CD14-positive monocyte (primary cell): ENCODE results near the gene HCCS. TPM values are rescaled to one million over a fixed set of nuclear protein-coding genes. Genes with fewer than 3 reads are reported as not detected.

Experiments used
- DNase-seq, 3 donors: peaks; one replicate each; pipeline ENCODE4 v3.0.0-alpha.2; 2011 to 2022
- H2AFZ ChIP-seq: 2 replicates; pipeline ENCODE4 v1.6.0; 2012; ENCODE audit warnings: mild to moderate bottlenecking, low read depth, low read length, inconsistent platforms; ENCODE audit not compliant: insufficient read depth, poor library complexity, severe bottlenecking
- H3K27ac ChIP-seq, 2 donors: 1 replicate in 1 of 2; 2 replicates in 1 of 2; pipeline ENCODE4 v1.5.1; 2012 to 2013; ENCODE audit warnings: low read length in 2 of 2, control low read depth in 1 of 2, inconsistent platforms in 1 of 2, low read depth in 1 of 2, mild to moderate bottlenecking in 1 of 2
- H3K27me3 ChIP-seq, 2 donors: one replicate each; pipeline versions ENCODE4 v1.6.0 to v1.6.1; 2011 to 2013; ENCODE audit warnings: low read length in 2 of 2; ENCODE audit not compliant: control insufficient read depth in 2 of 2, insufficient read depth in 2 of 2
- H3K36me3 ChIP-seq, 2 donors: replicated peaks in 1 of 2; 1 replicate in 1 of 2; 2 replicates in 1 of 2; pipeline versions ENCODE4 v1.5.1 to v1.6.1; 2012 to 2013; ENCODE audit warnings: low read length in 2 of 2, control low read depth in 1 of 2, inconsistent platforms in 1 of 2, mild to moderate bottlenecking in 1 of 2; ENCODE audit not compliant: insufficient read depth in 2 of 2, control insufficient read depth in 1 of 2
- H3K4me1 ChIP-seq, 2 donors: 1 replicate in 1 of 2; 2 replicates in 1 of 2; pipeline versions ENCODE4 v1.5.1 to v1.6.1; 2012 to 2013; ENCODE audit warnings: low read length in 2 of 2, control low read depth in 1 of 2, inconsistent platforms in 1 of 2, mild to moderate bottlenecking in 1 of 2, moderate library complexity in 1 of 2; ENCODE audit not compliant: insufficient read depth in 2 of 2, control insufficient read depth in 1 of 2
- H3K4me2 ChIP-seq: replicated peaks from 2 replicates; pipeline ENCODE3; 2012; ENCODE audit warnings: low read length, moderate library complexity, mild to moderate bottlenecking; ENCODE audit not compliant: poor library complexity, severe bottlenecking; ENCODE audit errors: extremely low read depth
- H3K4me3 ChIP-seq, 3 experiments: fragments of 200-600 bp in 1 of 3; sonication (generic) in 1 of 3; replicated peaks in 1 of 3; 1 replicate in 2 of 3; 2 replicates in 1 of 3; pipeline ENCODE4 v1.5.1; 2011 to 2013; ENCODE audit warnings: low read length in 3 of 3, mild to moderate bottlenecking in 3 of 3, control low read depth in 2 of 3, low read depth in 2 of 3, inconsistent platforms in 1 of 3, moderate library complexity in 1 of 3
- H3K79me2 ChIP-seq: 2 replicates; pipeline ENCODE4 v1.6.0; 2012; ENCODE audit warnings: mild to moderate bottlenecking, control low read depth, inconsistent platforms, low read length, moderate library complexity; ENCODE audit not compliant: insufficient read depth
- H3K9ac ChIP-seq: 2 replicates; pipeline ENCODE4 v1.6.0; 2017; ENCODE audit warnings: low read length, mild to moderate bottlenecking; ENCODE audit not compliant: insufficient read depth, poor library complexity, severe bottlenecking
- H3K9me3 ChIP-seq, 2 donors: replicated peaks in 1 of 2; 1 replicate in 1 of 2; 2 replicates in 1 of 2; pipeline versions ENCODE4 v1.5.1 to v1.6.1; 2012 to 2013; ENCODE audit warnings: low read length in 2 of 2, control low read depth in 1 of 2; ENCODE audit not compliant: control insufficient read depth in 1 of 2, insufficient read depth in 1 of 2
- H4K20me1 ChIP-seq: 2 replicates; pipeline ENCODE4 v1.6.0; 2012; ENCODE audit warnings: mild to moderate bottlenecking, low read length, control low read depth, moderate library complexity; ENCODE audit not compliant: insufficient read depth
- H3K27ac Mint-ChIP-seq, 7 donors: one replicate each; pipeline ENCODE4 v1.8.0; 2020; ENCODE audit warnings: mild to moderate bottlenecking in 7 of 7, mixed read lengths in 7 of 7, moderate library complexity in 6 of 7, inconsistent platforms in 2 of 7
- H3K27me3 Mint-ChIP-seq, 3 donors: one replicate each; pipeline ENCODE4 v1.8.0; 2021 to 2022; ENCODE audit warnings: low read depth in 3 of 3, mild to moderate bottlenecking in 3 of 3, mixed read lengths in 3 of 3, moderate library complexity in 3 of 3, inconsistent platforms in 1 of 3
- H3K36me3 Mint-ChIP-seq, 2 donors: one replicate each; pipeline ENCODE4 v1.8.0; 2020; ENCODE audit warnings: mixed read lengths in 2 of 2, inconsistent platforms in 1 of 2, mild to moderate bottlenecking in 1 of 2
- H3K4me1 Mint-ChIP-seq: one replicate; pipeline ENCODE4 v1.8.0; 2020; ENCODE audit warnings: mild to moderate bottlenecking, mixed read lengths
- H3K4me3 Mint-ChIP-seq, 2 donors: one replicate each; pipeline ENCODE4 v1.8.0; 2020; ENCODE audit warnings: mild to moderate bottlenecking in 2 of 2, mixed read lengths in 2 of 2, moderate library complexity in 1 of 2
- H3K9me3 Mint-ChIP-seq, 7 donors: one replicate each; pipeline ENCODE4 v1.8.0; 2020 to 2022; ENCODE audit warnings: mixed read lengths in 7 of 7, mild to moderate bottlenecking in 6 of 7, moderate library complexity in 6 of 7, inconsistent platforms in 2 of 7
- CTCF ChIP-seq: fragments of 200-600 bp; IDR thresholded peaks from one replicate; pipeline ENCODE4 v1.8.0; 2022; ENCODE audit warnings: antibody characterized with exemption, mild to moderate bottlenecking
- WGBS: methylation state at CpG from one replicate; pipeline ENCODE4 v1.1.5; 2013; ENCODE audit warnings: missing lambda C conversion rate; ENCODE audit not compliant: insufficient coverage; 5-methylcytosine and 5-hydroxymethylcytosine counted together
- intact Hi-C, 2 donors: fragments of 100-400 bp; cut with micrococcal nuclease; formaldehyde crosslinking; loops; one replicate each; pipeline versions ENCODE4 v1.15.0 to v1.15.1; 2023
- polyA plus RNA-seq, 3 donors: library from polyadenylated mRNA; depleted of rRNA in 1 of 3; unstranded in 2 of 3; stranded (reverse) in 1 of 3; fragments of 300-500 nt in 2 of 3; fragments of >200 nt in 1 of 3; fragmentation: Illumina TruSeq in 2 of 3; gene quantifications; 1 replicate in 2 of 3; 2 replicates in 1 of 3; pipeline ENCODE4 v1.2.3, GENCODE V29; 2012 to 2021

Gene HCCS
- polyA plus RNA-seq, 3 donors: 15.2 to 52.2 (median 38.9) TPM

- WGBS: 33% methylated on average over 10 of the region's 56 CpGs
- no peaks in the 10 kb centered on the region for H3K9me3 ChIP-seq
- peaks cover 0 to 3% of the 10 kb centered on the region in 2 donors for H3K4me1 ChIP-seq
- H4K20me1 ChIP-seq: no peaks in the 10 kb centered on the region
- H3K79me2 ChIP-seq: no peaks in the 10 kb centered on the region
- Mint-ChIP-seq H3K4me1 (no peaks in the 10 kb centered on the region), H3K9me3 (peaks cover 0 to 2% (median 0%) of the 10 kb centered on the region in 7 donors), H3K27me3 (peaks cover 0 to 16% (median 2%) of the 10 kb centered on the region in 3 donors), H3K36me3 (no peaks in the 10 kb centered on the region), H3K27ac (no peak overlapping the region), H3K4me3 (peak overlapping the region in 1 of 2 donors; percentile 35)
- no peak overlapping the region for H3K4me3 ChIP-seq
- intact Hi-C loops: loop anchor here in 1 of 2 donors (10.0 kb wide), 1 partner anchor 954 kb away; no protein-coding TSS in a partner anchor
- H3K4me2 ChIP-seq: peak overlapping the region; percentile 15
- H3K9ac ChIP-seq: peak overlapping the region; percentile 34
- no peaks in the 10 kb centered on the region for H3K36me3 ChIP-seq
- no peak for TF ChIP-seq CTCF
- peak overlapping the region; percentile 52 for H2AFZ ChIP-seq
- no peak overlapping the region for H3K27ac ChIP-seq
- no peak for DNase-seq
- H3K27me3 ChIP-seq: peaks cover 2 to 11% of the 10 kb centered on the region in 2 donors
These were observed 27.6 kb downstream of the HCCS start for GRCh38 chrX:11138498-11139390.

- no peaks in the 10 kb centered on the region for H3K9me3 ChIP-seq
- no peaks in the 10 kb centered on the region for H4K20me1 ChIP-seq
- H3K27ac ChIP-seq: no peak overlapping the region
- H3K9me3 Mint-ChIP-seq: peaks cover 0 to 2% (median 0%) of the 10 kb centered on the region in 7 donors
- H2AFZ ChIP-seq: no peak overlapping the region
- peak; percentile 56 for TF ChIP-seq CTCF
- no peak overlapping the region for H3K4me3 ChIP-seq
- H3K79me2 ChIP-seq: no peaks in the 10 kb centered on the region
- no peak overlapping the region for H3K4me3 Mint-ChIP-seq
- no peak overlapping the region for H3K4me2 ChIP-seq
- intact Hi-C loops: loop anchor here in 1 of 2 donors (10.0 kb wide), 1 partner anchor 391 kb away; no protein-coding TSS in a partner anchor
- no peaks in the 10 kb centered on the region for H3K36me3 Mint-ChIP-seq
- H3K27ac Mint-ChIP-seq: no peak overlapping the region
- no peak overlapping the region for H3K9ac ChIP-seq
- no peaks in the 10 kb centered on the region for H3K36me3 ChIP-seq
- 55% methylated on average over 6 of the region's 20 CpGs for WGBS
- peak; percentile 53 to 63 (median 63) for DNase-seq
- H3K27me3 ChIP-seq: peaks cover 0 to 5% of the 10 kb centered on the region in 2 donors
- H3K4me1 Mint-ChIP-seq: peaks cover 2% of the 10 kb centered on the region
- H3K4me1 ChIP-seq: no peaks in the 10 kb centered on the region
- H3K27me3 Mint-ChIP-seq: peaks cover 0 to 9% (median 2%) of the 10 kb centered on the region in 3 donors
These were observed 33.0 kb downstream of the HCCS start for GRCh38 chrX:11143931-11144678.
